CD4-positive, alpha-beta T cell treated with Interleukin-12 subunit alpha and Interleukin-12 subunit beta, for 1 hour (primary cell): ENCODE results near the gene LMF2.
"Not testable (repeated sequence)": the region's sequence is repeated elsewhere in the genome, so short reads cannot be mapped to it uniquely, and the experiment has no call there.

ENCODE experiments used
- DNase-seq: peaks from one replicate; pipeline ENCODE4 v3.0.0-alpha.2; 2020

The LMF2 gene

DNA sequence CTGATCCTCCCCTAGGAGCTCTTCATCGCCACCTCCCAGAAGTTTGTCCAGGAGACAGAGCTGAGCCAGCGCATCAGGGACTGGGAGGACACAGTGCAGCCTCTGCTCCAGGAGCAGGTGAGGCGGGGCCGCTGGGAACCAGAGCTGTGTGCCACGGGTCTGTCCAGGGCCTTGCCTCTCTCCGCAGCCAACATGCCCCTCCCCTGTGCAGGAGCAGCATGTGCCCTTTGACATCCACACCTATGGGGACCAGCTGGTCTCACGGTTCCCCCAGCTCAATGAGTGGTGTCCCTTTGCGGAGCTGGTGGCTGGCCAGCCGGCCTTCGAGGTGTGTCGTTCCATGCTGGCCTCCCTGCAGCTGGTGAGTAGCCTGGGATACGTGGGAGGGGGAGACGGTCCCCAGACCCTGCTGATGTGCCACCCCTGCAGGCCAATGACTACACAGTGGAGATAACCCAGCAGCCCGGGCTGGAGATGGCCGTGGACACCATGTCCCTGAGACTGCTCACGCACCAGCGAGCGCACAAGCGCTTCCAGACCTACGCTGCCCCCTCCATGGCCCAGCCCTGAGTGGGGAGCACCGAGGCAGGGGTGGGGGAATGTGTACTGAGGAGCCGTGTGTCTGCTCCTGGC is 15.4 kb upstream of the LMF2 start:
- no peak for DNase-seq

DNA sequence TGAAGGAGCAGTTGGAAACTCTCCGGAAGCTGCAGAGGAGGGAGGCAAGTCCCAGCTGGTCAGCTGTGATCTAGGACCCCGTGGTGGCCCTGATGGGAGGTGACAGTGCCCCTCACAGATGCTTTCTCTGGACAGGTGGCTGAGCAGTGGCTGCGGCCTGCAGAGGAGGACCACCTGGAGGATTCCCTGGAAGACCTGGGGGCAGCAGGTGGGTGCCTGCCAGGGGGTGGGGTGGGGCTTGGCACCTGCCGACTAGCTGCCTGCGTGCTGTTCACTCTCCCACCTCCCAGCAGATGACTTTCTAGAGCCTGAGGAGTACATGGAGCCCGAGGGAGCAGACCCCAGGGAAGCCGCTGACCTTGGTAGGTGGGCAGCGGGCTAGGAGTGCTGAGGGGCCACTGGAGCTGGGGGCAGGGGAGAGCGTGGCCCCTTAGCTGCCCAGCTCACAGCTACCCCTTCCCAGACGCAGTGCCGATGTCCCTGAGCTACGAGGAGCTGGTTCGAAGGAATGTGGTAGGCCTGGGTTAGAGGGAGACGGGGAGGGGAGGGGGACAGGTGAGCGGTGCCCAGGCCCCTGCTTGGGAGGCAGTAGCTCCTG is 14.8 kb upstream of the LMF2 start:
- no peak for DNase-seq

DNA sequence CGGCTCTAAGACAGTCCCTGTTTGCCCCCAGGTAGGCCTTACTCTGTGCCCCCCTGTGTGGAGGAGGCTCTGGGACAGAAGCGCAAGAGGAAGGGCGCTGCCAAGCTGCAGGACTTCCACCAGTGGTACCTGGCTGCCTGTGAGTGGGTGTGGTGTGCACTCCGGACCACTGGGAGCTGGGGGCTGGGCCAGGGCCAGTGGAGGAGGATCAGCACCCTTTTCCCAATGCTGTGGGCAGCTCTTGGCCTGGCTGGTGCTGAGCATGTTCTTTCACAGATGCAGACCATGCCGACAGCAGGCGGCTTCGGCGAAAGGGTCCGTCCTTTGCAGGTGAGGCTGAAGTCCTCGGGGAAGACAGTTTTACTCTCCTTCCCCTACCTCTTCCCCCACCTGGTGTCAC is 14.2 kb upstream of the LMF2 start:
- DNase-seq = no peak

DNA sequence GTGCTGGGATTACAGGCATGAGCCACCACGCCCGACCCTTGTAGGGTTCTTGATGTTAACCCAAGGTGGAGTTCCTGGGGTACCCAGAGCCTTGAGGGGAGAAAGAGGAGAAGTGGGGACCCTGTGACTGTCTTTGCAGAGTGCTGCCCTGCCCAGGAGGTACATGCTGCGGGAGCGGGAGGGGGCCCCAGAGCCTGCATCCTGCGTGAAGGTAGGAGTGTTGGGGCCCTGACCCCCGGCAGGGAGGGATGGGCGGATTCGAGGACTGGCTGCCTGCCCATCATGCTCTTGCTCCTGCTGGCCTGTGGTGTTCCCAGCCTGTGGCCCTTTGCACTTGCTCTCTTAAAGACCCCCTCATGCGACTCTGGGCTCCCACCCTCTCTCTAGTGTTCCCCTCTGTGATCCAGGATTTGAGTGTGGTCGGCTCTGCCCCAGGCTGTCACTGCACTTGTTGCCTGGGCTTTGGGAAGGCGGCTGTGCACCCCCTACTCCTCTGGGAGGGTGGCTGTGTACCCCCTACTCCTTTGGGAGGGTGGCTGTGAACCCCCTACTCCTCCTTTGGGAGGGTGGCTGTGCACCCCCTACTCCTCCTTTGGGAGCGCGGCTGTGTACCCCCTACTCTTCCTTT is 13.4 kb upstream of the LMF2 start:
- no peak for DNase-seq

- not testable (repeated sequence) for DNase-seq
Observed at GRCh38 chr22:50520184-50520583, 12.7 kb upstream of the LMF2 start.

DNA sequence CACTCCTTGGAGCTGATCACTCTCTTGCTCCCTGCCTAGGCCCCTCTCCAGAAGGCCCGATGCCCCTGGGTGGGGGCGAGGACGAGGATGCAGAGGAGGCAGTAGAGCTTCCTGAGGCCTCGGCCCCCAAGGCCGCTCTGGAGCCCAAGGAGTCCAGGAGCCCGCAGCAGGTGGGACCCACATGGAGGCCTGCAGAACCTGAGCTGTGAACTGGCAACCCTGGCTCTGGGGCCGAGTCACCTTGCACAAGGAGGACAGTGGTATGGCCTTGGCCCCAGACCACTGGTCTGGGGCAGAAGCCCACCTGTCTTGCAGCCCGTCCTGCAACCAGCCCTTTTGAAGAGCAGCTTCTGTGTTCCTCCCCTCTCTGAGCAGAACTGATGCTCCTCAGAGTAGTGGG is 11.6 kb upstream of the LMF2 start:
- DNase-seq = no peak

- DNase-seq = no peak
Observed at GRCh38 chr22:50518606-50519005, 11.1 kb upstream of the LMF2 start.

- no peak for DNase-seq
Observed at GRCh38 chr22:50517495-50518260, 10.2 kb upstream of the LMF2 start.

- DNase-seq = no peak
Observed at GRCh38 chr22:50516891-50517290, 9.4 kb upstream of the LMF2 start.

DNA sequence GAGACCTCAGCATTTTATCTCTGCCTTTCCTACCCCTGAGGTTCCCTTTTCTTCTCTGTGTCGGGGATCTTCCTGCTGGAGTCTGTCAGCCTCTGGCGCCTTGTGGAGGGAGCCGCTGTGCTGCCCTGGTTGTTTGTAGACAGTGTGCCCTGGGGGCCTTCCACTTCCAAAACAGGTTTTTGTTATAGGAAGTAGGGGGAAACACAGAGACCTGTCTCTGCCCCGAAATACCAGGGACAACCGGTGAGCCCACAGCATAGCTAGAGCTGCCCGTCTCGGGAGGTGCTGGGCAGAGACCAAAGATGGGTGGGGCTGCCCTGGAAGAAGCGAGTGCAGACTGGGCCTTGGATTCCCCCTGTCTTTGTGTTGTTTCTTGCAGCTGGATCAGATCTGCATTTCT is 8.6 kb upstream of the LMF2 start:
- no peak for DNase-seq

GRCh38 chr22:50513175-50513574 is 5.7 kb upstream of the LMF2 start:
- DNase-seq = no peak

- no peak for DNase-seq
Observed at GRCh38 chr22:50508897-50509296, 1.4 kb upstream of the LMF2 start.

- peak; percentile 97 for DNase-seq
Observed at GRCh38 chr22:50507991-50508884, 736 bp upstream of the LMF2 start, which contains the start of gene NCAPH2. TSS of gene NCAPH2 (plus strand) at chr22:50508224. CDS start at chr22:50508338, 114 bp downstream.

GRCh38 chr22:50506611-50507420 is 686 bp downstream of the LMF2 start:
- DNase-seq = no peak

DNA sequence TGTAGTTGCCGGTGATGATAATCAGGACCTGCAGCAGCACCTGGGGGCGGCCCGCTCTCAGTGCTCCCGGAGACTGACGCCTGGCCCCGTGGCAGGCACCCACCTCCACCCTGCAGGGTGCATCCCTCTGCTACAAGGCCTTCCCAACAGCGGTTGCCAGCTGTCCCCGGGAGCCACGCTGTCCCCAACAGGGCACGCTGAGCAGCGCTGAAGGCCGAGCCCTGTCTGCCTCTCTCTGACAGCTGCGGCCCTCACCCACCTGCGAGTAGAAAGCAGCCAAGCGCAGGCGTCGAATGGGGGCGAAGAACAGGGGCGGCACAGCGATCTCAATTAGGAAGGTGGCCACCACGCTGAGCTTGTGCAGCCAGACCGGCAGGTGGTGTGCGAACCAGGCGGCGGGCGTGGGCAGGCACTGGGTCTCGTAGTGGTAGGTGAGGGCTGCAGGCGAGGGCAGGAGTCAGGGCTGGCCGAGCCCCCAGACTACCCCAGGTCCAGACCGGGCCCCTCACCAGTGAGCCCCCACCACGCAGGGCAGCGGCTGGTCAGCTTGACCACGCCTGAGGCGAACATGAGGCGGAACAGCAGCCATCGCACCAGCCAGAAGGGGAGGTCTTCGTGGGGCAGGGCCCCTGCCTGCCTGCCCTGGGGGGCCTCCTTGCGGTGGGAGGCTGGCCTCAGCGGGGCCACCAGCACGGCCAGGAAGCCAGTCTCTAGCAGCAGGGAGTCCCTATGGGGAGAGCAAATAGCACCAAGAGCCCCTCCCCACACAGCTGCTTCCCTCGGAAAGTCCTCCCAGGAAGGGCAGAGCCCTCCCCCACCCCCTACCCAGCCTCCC is 1.5 kb downstream of the LMF2 start:
- DNase-seq = no peak

- DNase-seq = no peak
Observed at GRCh38 chr22:50505276-50505775, 2.2 kb downstream of the LMF2 start.

DNA sequence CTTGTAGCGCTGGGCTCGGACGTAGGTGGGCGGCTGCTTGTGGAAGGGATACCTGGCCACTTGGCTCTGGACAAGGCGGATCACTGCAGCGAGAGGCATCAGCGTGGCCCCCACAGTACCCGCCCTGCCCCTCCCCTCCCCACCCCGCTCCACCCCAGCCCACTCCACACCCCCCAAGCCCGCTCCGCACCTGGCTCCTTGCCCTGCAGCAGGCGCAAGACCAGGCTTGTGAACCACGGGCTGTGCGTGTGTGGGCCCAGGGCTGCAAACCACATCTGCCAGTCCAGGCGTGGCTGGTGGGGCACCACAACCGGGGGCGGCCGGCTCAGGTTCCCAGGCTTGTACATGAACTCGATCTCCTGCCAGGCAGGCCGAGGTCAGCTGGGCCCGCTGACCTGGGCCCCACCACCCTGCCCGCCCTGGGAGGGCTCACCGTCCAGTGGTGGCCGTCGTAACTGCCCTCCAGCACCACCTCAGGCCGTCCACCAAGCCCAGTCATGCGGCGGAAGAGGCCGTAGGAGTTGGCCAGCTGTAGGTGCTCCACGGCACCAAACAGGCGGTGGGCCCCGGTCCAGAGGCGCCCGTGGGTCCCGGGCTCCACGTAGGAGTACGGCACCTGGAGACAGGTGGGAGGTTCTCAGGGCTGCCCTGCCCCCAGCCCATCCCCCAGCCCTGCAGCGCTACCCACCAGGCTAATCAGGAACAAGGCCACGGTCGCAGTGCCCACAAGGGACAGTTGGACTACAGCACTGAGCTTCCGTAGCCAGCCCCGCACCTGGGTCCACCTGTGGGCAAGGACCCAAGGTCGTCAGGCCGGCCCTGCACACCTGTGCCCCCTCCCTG is 2.9 kb downstream of the LMF2 start:
- no peak for DNase-seq

DNA sequence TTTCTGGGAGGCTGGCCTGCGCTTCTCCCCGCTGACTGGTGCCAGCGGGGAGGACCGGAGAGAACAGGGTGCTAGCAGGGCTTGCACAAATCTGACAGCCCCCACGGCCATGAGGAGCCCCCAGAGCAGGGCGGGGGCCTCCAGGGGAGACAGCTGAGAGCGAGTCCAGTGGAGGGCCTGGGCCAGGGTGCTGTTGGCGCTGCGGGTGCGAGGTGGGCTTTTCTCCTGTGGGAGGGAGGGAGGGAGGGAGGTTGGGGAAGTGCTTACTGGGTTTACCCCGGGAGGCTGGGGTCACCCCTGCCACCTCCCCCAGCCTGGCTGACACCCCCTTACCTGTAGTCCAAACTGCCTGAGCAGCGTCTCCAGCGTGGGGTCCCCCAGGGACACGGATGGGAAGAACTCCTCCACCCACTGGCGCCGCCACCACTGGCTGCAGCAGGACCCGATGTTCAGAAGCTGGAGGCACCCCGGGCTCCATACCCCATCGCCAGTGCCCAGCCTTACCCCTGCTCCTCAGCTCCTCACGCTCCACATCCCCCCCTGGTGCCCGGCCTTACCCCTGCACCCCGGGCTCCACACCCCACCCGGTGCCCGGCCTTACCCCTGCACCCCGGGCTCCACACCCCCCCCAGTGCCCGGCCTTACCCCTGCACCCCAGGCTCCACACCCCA is 3.9 kb downstream of the LMF2 start:
- no peak for DNase-seq
